Measurements from ENCODE around the gene GARIN3. TPM values are rescaled to one million over a fixed set of nuclear protein-coding genes. Genes with fewer than 3 reads are reported as not detected.
A peak's percentile ranks its signal among the peaks of the same experiment; 100 is the strongest.

GARIN3 gene
- total RNA-seq, 1 experiment from 2014 or later: not detected

DNA sequence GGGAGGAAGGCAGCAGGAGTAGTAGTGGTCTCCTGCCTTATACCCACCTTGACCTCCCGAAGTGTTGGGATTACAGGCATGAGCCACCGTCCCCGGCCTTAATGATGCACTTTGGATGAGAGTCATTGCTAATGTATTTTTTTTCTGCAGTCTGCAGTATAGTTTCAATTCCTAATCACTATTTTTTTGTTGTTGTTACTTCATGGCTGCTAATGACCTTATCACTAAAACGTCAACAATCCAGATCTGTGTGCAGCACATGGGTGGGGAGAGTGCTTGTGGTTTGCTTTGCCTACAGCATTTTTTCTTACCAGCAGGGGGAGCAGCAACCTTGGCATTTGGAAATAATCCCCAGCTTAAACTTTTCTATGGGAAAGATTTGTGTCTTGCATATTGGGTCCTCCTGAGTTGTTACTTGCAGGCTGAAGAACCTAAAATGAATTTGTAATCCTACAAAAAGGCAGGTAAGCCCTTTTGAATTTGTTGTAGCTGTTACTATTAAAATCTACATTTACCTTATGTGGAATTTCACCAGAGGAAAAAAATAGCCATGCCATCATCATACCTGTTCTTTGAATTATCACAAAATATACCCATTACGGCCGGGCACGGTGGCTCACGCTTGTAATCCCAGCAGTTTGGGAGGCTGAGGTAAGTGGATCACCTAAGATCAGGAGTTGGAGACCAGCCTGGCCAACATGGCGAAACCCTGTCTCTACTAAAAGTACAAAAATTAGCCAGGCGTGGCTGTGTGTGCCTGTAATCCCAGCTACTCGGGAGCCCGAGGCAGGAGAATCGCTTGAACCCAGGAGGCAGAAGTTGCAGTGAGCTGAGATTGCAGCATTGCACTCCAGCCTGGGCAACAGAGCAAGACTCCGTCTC lies 17.1 kb downstream of the GARIN3 start:
- peak; percentile 65 for DNase-seq (ENCODE audit: low read depth)

DNA sequence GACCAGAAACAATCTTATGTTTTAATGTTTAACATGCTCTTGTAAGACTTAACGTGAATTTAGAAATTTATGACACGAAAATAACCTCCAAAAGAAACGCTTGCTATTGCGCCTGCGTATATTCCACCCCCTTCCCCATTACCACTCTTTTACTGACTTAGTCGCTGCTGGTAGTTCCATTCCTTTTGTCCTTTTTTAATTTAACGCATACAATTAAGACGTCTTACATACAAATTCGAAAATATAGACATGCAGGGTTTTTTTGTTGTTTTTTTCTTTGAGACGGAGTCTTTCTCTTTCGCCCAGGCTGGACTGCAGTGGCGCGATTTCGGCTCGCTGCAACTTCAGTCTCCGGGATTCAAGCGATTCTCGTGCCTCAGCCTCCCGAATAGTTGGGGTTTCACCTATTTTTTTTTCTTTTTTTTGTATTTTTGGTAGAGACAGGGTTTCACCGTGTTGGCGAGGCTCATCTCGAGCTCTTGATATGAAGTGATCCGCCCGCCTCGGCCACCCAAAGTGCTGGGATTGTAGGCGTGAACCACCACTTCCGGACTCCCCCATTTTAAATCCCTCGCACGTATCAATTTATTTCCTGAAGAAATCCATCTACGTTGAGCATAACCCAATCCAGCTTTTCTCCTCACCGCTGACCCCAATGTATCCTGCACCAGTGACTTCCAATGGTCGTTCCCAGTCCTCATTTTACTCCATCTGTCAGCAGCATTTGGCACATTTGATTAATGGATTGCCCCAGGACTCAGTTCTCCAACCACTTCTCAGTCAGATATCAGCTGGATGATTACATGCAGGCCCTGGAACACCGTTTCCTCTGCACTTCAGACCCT lies 22.7 kb downstream of the GARIN3 start:
- peak; percentile 40 for DNase-seq (ENCODE audit: low read depth)

DNA sequence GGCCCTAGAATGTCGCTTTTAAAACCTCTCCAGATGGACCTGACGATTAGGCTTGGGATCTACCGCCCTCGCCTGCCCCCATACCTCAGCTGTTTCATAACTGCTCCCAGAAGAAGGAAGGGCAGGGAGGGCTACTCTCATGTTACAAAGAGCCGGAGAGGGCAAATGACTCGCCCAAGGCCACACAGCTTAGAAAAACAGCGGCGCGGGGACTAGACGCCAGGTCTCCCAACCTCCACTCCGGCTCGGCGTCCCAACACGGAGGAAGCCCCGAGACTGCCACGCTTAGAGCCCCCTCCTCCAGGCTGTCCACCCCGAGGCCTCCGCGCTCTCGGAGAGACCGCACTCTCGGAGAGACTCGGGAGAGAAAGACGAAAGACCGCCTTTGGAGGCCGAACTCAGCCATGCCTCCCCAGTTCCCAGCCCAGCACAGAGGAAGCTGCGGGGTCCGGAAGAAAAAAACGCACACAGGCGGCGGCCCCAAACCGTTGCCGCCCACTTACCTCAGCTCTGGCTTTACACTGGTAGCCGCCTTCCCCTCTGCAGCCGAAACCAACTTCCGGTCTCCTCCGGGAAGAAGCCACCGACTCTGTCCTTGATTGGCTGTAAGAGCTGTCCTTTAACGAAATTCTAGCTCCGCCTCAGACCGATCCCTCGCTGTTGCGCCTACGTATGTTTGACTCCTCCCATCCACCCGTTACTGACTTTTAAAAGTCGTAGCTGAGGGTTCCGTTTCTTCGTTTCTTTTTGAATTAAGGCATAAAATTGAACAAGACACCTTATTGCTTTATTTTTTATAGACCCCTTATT lies 23.5 kb downstream of the GARIN3 start, which contains the start of gene MED7:
TSS of gene MED7 (minus strand) at position 549 of the 810 bp plus-strand sequence. CDS start 3,434 bp downstream, outside the sequence.
- peak; percentile 97 for DNase-seq (ENCODE audit: low read depth)

DNA sequence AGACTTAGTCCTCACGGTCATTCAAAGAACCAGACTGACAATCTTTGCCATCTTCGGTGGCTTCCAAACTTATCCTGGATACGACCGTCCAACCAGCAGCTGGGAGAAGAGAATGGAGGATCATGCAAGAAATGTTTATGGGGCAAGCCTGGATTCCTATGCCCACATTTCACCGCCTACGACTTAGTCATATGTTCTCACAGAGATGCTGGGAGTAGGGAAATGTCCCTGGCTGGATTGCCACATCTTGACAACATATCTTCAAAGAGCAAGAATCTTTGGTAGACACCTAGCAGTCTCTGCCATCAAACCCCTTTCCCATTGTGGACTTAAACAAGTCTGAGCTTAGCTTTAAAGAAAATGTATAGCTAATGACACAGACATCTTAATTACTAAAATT lies 28.4 kb downstream of the GARIN3 start:
- no peak for DNase-seq (ENCODE audit: low read depth)

DNA sequence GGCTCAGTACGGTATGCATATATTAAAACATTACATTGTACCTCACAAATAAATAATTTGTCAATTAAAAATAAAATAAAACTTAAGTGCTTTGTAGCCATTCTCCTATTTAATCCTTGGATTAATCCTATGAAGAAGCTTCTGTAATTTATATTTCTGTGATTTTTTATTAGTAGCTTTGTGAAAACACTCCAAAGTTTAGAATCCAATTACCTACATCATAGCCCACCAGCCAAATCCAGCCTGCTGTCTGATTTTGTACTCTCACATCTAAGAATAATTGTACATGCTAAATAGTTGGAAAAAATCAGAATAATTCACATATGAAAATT lies 33.8 kb downstream of the GARIN3 start:
- no peak for DNase-seq (ENCODE audit: low read depth)

DNA sequence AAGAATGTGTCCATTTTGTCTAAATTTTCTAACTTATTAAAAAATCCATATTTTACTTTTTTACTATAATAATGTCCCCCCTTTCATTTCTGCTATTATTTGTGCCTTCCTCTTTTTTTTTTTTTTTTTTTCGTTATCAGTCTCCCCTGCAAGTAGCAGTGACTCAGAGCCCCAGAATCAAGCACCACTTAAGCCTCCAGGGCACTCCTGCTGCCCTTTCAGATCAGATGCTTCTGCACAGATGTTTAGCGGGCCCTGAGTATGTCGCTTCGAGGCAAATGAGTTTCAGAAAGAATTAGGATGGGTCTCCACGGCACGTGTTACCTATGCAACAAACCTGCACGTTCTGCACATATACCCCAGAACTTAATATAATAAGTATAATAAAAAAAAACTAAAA lies 35.1 kb downstream of the GARIN3 start:
- DNase-seq (ENCODE audit: low read depth): no peak

DNA sequence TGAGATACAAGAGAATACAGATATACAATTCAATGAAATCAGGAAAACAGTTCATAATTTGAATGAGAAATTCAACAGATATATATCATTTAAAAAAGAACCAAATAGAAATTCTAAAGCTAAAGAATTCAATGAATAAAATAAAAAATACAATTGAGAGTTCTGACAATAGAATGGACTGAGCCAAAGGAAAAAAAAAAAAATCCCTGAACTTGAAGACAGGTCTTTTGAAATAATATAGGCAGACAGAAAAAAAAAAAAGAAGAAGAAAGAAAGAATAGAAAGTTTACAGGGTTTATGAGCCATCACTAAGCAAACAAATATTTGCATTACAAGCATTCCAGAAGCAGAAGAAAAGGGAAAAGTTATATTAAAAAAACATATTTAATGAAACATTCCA lies 44.4 kb downstream of the GARIN3 start:
- no peak for DNase-seq (ENCODE audit: low read depth)

DNA sequence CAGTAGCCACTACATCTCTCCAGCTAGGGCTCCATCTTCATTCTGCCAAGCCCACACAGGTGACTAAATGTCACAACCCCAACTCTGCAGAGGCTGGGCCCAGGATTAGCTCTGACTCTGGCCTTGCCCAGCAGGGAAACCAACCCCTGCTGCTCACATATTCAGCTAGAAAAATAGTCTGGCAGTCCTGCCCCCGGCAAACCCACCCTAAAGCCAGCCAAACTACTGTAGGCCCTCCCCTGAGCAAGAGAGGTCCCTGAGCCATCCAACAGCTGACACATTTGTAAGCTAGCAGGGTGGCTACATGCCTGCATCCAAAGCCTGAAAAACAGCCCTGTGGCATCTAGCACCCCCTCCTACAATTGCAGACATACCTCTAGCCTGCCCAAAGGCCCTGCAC lies 46.0 kb downstream of the GARIN3 start:
- DNase-seq (ENCODE audit: low read depth): no peak

DNA sequence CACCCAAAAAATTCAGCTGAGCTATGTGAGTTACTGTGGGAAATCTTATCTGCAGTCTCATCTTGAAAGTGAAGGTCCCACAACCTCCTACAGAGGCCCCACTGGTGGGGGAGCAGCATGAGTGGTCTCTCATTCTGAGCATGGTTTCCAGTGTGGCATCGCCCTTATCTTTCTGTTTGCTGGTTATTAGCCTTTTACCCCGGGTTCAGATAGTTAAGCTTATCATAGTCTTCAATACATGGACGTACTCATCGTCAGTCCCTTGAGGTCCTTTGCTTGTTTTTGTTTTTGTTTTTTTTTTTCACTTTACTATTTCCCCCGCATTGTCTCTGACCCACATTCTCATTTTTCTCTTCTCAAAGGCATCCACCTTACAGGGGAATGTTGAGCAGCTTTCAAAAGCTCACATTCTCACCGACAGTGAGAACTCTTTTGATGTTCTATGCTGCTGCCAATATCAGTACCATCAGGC lies 49.5 kb downstream of the GARIN3 start:
- no peak for DNase-seq (ENCODE audit: low read depth)

DNA sequence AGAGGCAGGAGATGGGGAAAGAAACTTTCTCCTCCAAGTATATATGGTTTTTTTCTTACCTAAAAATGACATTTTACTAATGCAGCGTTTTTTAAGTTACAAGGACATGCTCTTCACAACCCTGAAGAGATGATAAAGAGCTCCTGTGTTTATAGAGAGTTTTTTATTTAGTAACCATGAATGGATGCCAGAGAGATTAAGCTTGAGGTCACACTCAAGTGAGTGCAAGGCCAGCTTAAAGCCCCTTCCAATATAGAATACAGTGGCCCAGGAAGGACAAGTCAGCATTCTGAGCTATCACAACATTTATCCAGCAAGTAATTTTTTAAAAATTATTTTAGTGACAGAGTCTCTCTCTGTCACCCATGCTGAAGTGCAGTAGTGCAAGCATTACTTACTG lies 50.6 kb downstream of the GARIN3 start:
- DNase-seq (ENCODE audit: low read depth): no peak

DNA sequence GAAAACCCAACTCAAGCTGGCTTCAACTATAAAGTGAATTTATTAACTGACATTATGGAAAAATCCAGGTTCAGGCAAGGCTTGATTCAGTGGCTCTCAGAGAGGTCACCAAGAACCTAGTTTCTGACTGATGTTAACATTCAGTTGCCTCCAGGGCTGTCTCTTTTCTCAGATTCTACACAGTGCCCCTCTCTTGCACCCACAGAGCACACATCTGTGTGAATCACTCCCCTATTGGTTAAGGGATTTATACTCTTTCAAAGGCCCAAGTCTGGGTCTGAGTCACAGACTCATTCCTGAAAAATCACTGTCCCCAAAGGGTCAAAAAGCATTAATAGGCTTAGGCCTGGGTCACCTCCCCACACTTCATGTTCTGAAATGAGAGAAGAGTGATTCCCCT lies 51.1 kb downstream of the GARIN3 start:
- no peak for DNase-seq (ENCODE audit: low read depth)

DNA sequence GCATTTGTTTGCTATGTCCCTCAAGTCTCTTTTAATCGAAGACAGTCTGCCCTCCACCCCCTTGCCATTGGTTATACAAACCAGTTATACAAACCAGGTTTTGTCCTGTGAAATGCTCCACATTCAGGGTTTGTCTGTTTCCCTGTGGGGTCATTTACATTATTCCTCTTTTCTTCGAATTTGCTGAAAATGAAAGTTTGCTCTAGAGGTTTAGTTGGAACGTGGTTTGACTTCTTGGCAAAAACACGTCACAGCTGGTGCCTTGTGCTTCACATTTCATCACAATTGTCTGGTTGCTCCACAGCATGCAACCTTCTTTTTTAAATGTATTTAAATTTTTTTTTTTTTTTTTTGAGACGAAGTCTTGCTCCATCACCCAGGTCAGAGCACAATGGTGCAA lies 53.1 kb downstream of the GARIN3 start:
- DNase-seq (ENCODE audit: low read depth): no peak

Other genes with a start within 250 kb of the GARIN3 start
- not detected in 2 replicates for gene TIMD4, start 203.0 kb downstream of the GARIN3 start, total RNA-seq (2014; rRNA removed; shearing (Covaris generic))
- not detected in 2 replicates for gene HAVCR1, start 107.1 kb downstream of the GARIN3 start, total RNA-seq (2014; rRNA removed; shearing (Covaris generic))
- 0.20 and 0.39 TPM in 2 replicates for gene HAVCR2, start 57.2 kb downstream of the GARIN3 start, total RNA-seq (2014; rRNA removed; shearing (Covaris generic))
- gene MED7, start 23.4 kb downstream of the GARIN3 start, total RNA-seq (2014; rRNA removed; shearing (Covaris generic)): 9.7 and 13.2 TPM in 2 replicates
- not detected in 2 replicates for gene ITK, start 14.6 kb upstream of the GARIN3 start, total RNA-seq (2014; rRNA removed; shearing (Covaris generic))
- gene CYFIP2, start 99.9 kb upstream of the GARIN3 start, total RNA-seq (2014; rRNA removed; shearing (Covaris generic)): 57.2 and 57.6 TPM in 2 replicates

Data from HT1080 (cell line).